Measurements from ENCODE around the gene RUNX1.

Gene RUNX1

DNA sequence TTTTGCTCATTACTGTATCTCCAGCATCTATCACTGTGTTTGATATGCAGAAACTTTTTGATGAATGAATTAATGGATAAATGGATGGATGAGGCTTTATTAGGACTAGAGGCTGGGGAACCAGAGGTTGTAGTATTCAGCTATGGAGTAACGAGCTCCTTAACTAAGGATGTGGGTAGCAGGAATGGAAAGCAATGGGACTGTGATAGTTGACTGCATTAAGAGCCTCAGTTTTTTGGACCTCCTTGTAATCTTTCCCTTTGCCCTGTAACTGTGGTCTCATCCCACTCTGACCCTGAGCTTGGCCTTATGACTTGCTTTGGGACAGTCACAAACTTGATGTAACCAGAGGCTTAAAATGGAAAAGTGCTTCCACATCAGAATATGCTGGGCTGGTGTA is 9.0 kb upstream of the RUNX1 start:
- H3K9ac ChIP-seq (ENCODE audit: low read depth, low read length): no peak overlapping the region
- H3K27ac ChIP-seq (ENCODE audit: low read length): no peak overlapping the region
- H3K36me3 ChIP-seq (ENCODE audit: insufficient read depth, low read depth, low read length): no peaks in the 10 kb centered on the region
- no peaks in the 10 kb centered on the region for H3K9me3 ChIP-seq (ENCODE audit: insufficient read depth, low read depth, low read length)
- no peaks in the 10 kb centered on the region for H3K27me3 ChIP-seq (ENCODE audit: insufficient read depth, low read length)
- no peaks in the 10 kb centered on the region for H3K4me1 ChIP-seq (ENCODE audit: insufficient read depth, low read length)
- no peak overlapping the region for H3K4me3 ChIP-seq (ENCODE audit: low read length)

DNA sequence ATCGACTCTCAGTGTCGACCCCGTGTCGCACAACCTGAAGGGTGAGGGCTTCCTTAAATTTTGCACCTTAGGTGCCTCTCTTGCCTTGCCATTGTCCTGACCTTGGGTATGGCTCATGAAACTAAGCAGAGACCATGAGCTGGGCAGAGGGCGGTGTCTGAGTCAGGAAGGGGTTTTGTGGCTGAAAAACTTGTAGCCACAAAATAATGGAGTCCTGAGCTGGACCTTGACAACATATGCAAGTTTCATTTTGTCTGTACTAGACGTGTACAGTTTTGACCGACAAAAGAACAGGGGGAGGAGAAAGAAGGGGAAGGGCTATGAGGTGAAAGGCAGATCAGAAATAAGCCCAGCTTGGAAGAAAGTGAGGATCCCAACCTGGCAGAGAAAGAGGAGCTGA is 8.3 kb upstream of the RUNX1 start:
- Histone ChIP-seq H3K4me3 (ENCODE audit: low read length) (no peak overlapping the region), H3K27ac (ENCODE audit: low read length) (no peak overlapping the region), H3K9me3 (ENCODE audit: insufficient read depth, low read depth, low read length) (no peaks in the 10 kb centered on the region), H3K36me3 (ENCODE audit: insufficient read depth, low read depth, low read length) (no peaks in the 10 kb centered on the region), H3K9ac (ENCODE audit: low read depth, low read length) (no peak overlapping the region), H3K4me1 (ENCODE audit: insufficient read depth, low read length) (no peaks in the 10 kb centered on the region), H3K27me3 (ENCODE audit: insufficient read depth, low read length) (no peaks in the 10 kb centered on the region)

DNA sequence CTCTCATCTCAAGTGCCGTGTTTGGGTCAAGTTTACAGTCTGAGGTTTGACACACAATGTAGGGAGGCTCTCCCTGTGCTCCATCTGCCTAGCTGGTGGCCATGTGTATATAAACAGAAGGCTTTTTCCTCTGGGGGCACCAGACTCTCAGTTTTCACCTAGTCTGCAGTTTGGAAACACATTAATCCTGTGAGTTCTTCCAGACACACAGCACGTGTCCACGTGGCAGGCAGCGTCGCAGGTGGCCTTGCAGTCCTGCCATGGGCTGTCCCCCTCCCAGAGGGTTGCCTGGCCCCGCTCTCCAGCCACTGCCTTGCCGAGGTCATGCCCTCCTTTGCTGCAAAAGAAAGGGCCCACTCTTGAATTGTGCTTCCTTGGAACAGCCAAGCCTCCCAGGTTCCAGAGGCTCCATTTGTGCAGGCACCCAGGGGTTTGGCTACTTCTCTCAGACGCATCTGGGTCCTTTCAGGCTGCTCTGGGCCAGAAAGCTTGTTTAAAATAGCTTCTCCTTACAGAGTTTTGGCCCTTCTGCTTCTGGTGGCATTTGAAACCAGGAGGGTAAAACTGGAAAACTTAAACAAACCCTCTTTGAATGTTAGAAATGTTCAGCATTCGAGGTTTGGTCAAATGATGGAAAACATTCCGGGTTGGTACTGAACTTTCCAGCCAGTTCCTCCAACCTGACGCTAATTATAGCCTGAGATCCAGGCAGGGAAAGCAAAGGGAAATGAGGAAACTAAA is 4.4 kb upstream of the RUNX1 start:
- no peak overlapping the region for H3K9ac ChIP-seq (ENCODE audit: low read depth, low read length)
- H3K4me1 ChIP-seq (ENCODE audit: insufficient read depth, low read length): peaks cover 10% of the 10 kb centered on the region; the same call in 1 of the 2 replicates
- H3K36me3 ChIP-seq (ENCODE audit: insufficient read depth, low read depth, low read length): no peaks in the 10 kb centered on the region
- H3K9me3 ChIP-seq (ENCODE audit: insufficient read depth, low read depth, low read length): no peaks in the 10 kb centered on the region
- no peak overlapping the region for H3K27ac ChIP-seq (ENCODE audit: low read length)
- H3K4me3 ChIP-seq (ENCODE audit: low read length): no peak overlapping the region
- H3K27me3 ChIP-seq (ENCODE audit: insufficient read depth, low read length): no peaks in the 10 kb centered on the region; the same call in 1 of the 2 replicates

DNA sequence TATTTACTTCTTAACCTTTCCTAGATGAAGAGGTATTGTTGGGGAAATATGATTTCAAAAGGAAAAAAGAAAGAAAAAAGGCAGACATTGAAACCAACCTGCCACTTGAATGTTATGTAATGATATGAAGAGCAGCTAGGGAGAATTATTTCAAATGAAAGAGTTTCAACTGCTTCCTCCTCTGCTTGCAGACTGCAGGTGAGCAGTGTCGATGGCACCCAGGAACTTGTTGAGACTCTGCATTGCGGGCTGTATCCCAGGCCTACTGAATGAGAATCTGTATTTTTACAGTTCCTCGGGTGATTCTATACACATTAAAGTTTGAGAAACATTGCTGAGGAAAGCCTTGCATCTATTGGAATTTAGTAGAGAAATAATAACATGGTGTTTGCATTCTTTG is 3.7 kb upstream of the RUNX1 start:
- Histone ChIP-seq H3K4me1 (ENCODE audit: insufficient read depth, low read length) (peaks cover 10% of the 10 kb centered on the region; the same call in 1 of the 2 replicates), H3K27me3 (ENCODE audit: insufficient read depth, low read length) (no peaks in the 10 kb centered on the region; the same call in 1 of the 2 replicates), H3K4me3 (ENCODE audit: low read length) (no peak overlapping the region), H3K36me3 (ENCODE audit: insufficient read depth, low read depth, low read length) (no peaks in the 10 kb centered on the region), H3K9me3 (ENCODE audit: insufficient read depth, low read depth, low read length) (no peaks in the 10 kb centered on the region), H3K27ac (ENCODE audit: low read length) (no peak overlapping the region), H3K9ac (ENCODE audit: low read depth, low read length) (no peak overlapping the region)

DNA sequence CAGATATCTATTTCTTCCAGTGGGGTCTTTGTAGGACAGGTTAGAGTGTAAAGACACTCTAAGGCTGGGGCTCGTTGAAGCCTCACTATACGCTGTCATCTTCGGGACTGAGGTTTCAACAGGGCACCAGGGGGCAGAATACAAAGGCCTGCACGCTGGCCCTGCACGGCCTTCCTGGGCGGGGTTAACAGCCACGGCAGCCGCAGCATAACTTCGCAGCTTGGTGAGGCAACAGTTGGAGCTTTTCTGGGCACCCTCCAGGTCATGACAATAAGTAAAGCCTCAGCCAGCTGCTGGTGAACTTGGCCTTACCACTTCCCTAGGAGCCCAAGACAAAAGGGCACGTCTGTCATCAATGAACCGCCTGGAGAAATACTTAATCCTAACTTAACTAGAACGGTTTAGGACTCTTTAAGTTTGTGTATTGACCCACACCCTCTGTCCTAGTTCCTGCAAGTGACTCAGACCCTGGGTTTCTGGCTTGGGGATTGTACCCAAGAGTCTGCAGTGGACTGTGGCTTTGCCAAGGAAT is 2.3 kb upstream of the RUNX1 start:
- no peak overlapping the region for H3K9ac ChIP-seq (ENCODE audit: low read depth, low read length)
- H3K4me1 ChIP-seq (ENCODE audit: insufficient read depth, low read length): peaks cover 10% of the 10 kb centered on the region; the same call in 1 of the 2 replicates
- no peak overlapping the region for H3K27ac ChIP-seq (ENCODE audit: low read length)

DNA sequence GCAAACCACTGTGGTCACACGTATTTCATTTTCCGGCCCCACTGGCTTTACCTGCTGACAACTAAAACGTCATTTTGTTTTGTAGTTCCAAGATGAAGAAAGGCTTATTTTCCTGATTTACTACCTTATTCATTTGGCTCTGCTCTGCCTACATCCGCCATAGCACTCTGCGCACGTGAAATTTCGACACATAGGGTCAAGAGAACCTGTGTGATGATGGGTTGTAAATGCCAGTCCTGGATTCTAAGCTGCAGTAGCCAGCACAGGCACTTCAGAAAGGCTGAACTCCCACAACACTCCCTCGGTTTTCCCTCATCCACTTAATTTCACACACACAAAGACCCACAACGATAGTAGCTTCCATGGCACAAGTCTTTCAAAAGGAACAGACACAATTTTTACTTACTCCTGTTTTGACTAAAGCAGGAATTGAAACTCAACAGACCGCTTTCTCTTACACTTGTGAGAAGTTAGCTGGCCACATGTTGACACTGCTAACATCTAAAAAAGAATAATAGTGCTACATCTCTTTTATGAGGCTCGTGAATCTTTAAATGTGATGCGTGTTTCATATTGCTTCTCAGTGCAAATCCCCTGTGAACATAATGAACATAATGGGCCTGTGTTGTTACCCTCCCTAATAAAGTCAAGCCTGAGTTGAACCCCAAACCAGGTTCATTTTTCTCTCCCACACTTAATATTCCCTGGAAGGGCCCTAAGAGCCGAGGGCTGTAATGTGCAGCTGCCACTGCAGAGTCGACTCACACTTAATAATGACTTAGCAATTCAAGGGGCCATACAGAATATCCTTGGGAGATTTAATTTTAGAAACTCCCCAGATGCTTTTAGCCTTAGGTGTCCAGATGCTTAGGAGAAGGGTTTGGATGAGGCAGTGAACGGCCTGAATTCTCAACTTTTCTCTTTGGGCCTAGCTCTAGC is 1.5 kb upstream of the RUNX1 start:
- Histone ChIP-seq H3K9ac (ENCODE audit: low read depth, low read length) (no peak overlapping the region), H3K4me1 (ENCODE audit: insufficient read depth, low read length) (peaks cover 10% of the 10 kb centered on the region; the same call in 1 of the 2 replicates), H3K27me3 (ENCODE audit: insufficient read depth, low read length) (no peaks in the 10 kb centered on the region; the same call in 1 of the 2 replicates), H3K9me3 (ENCODE audit: insufficient read depth, low read depth, low read length) (no peaks in the 10 kb centered on the region), H3K4me3 (ENCODE audit: low read length) (no peak overlapping the region), H3K36me3 (ENCODE audit: insufficient read depth, low read depth, low read length) (no peaks in the 10 kb centered on the region), H3K27ac (ENCODE audit: low read length) (no peak overlapping the region)

More for the DNA sequence above, 2.3 kb upstream of the RUNX1 start:
- Histone ChIP-seq H3K4me3 (ENCODE audit: low read length) (no peak overlapping the region), H3K27me3 (ENCODE audit: insufficient read depth, low read length) (no peaks in the 10 kb centered on the region; the same call in 1 of the 2 replicates), H3K36me3 (ENCODE audit: insufficient read depth, low read depth, low read length) (no peaks in the 10 kb centered on the region), H3K9me3 (ENCODE audit: insufficient read depth, low read depth, low read length) (no peaks in the 10 kb centered on the region)

DNA sequence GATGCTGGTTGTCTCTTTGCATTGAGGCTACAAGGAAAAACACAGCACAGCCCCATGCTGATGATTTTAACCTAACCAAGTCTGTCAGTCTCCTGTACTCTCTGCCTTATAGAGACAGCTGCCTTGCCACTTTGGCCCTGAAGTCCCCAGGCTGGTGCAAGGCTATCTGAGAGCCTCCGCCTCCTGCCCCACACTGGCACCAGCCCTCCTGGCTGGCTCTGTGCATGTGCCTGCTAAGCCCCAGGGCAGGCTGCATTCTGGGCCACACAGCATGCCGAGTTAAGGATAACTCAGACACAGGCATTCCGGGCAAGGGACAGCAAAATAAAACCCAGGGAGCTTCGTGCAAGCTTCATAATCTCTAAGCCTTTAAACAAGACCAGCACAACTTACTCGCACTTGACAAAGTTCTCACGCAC is 910 bp downstream of the RUNX1 start:
- no peak overlapping the region for H3K4me3 ChIP-seq (ENCODE audit: low read length)
- no peaks in the 10 kb centered on the region for H3K9me3 ChIP-seq (ENCODE audit: insufficient read depth, low read depth, low read length)
- H3K36me3 ChIP-seq (ENCODE audit: insufficient read depth, low read depth, low read length): no peaks in the 10 kb centered on the region
- no peak overlapping the region for H3K27ac ChIP-seq (ENCODE audit: low read length)
- H3K9ac ChIP-seq (ENCODE audit: low read depth, low read length): no peak overlapping the region
- peaks cover 10% of the 10 kb centered on the region; the same call in 1 of the 2 replicates for H3K4me1 ChIP-seq (ENCODE audit: insufficient read depth, low read length)
- no peaks in the 10 kb centered on the region; the same call in 1 of the 2 replicates for H3K27me3 ChIP-seq (ENCODE audit: insufficient read depth, low read length)

DNA sequence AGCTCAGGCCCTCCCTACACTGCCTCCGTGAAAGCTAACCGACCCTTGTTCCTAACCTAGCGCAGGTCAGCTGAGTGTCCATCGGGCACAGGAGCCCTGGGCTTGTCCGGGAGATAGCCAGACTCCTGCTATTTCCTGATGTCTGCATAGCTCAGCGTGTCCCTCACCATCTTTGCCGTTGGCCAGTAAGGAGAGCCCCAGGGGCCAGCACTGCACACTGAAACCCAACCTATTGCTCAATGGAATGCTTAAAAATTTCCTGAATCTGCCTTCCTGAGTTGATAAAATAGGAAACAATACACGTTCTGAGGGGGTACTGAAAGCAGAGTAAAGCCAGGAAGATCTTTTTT is 2.2 kb downstream of the RUNX1 start:
- Histone ChIP-seq H3K4me3 (ENCODE audit: low read length) (no peak overlapping the region), H3K36me3 (ENCODE audit: insufficient read depth, low read depth, low read length) (no peaks in the 10 kb centered on the region), H3K9me3 (ENCODE audit: insufficient read depth, low read depth, low read length) (no peaks in the 10 kb centered on the region), H3K4me1 (ENCODE audit: insufficient read depth, low read length) (peaks cover 10% of the 10 kb centered on the region; the same call in 1 of the 2 replicates), H3K27me3 (ENCODE audit: insufficient read depth, low read length) (no peaks in the 10 kb centered on the region; the same call in 1 of the 2 replicates), H3K27ac (ENCODE audit: low read length) (no peak overlapping the region), H3K9ac (ENCODE audit: low read depth, low read length) (no peak overlapping the region)

DNA sequence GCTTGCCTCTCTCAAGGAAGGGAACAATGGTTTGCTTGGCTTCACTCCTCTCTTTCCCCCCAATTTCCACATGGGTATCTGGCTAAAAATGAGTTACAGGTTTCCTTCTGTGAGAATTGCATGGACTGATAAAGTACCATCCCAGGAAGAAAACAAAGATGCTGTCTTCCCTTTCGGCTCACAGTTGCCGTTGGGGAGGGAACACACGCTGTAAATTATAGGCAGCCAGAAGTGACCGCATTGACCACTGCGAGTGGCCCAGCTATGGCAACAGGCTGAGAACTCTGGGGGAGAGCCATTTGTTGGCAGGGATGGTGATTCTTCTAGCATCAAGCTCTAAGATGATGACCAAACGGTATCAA is 2.9 kb downstream of the RUNX1 start:
- Histone ChIP-seq H3K4me1 (ENCODE audit: insufficient read depth, low read length) (peaks cover 7% of the 10 kb centered on the region; the same call in 1 of the 2 replicates), H3K27ac (ENCODE audit: low read length) (no peak overlapping the region), H3K9ac (ENCODE audit: low read depth, low read length) (no peak overlapping the region), H3K4me3 (ENCODE audit: low read length) (no peak overlapping the region), H3K9me3 (ENCODE audit: insufficient read depth, low read depth, low read length) (no peaks in the 10 kb centered on the region), H3K27me3 (ENCODE audit: insufficient read depth, low read length) (no peaks in the 10 kb centered on the region; the same call in 1 of the 2 replicates), H3K36me3 (ENCODE audit: insufficient read depth, low read depth, low read length) (no peaks in the 10 kb centered on the region)

DNA sequence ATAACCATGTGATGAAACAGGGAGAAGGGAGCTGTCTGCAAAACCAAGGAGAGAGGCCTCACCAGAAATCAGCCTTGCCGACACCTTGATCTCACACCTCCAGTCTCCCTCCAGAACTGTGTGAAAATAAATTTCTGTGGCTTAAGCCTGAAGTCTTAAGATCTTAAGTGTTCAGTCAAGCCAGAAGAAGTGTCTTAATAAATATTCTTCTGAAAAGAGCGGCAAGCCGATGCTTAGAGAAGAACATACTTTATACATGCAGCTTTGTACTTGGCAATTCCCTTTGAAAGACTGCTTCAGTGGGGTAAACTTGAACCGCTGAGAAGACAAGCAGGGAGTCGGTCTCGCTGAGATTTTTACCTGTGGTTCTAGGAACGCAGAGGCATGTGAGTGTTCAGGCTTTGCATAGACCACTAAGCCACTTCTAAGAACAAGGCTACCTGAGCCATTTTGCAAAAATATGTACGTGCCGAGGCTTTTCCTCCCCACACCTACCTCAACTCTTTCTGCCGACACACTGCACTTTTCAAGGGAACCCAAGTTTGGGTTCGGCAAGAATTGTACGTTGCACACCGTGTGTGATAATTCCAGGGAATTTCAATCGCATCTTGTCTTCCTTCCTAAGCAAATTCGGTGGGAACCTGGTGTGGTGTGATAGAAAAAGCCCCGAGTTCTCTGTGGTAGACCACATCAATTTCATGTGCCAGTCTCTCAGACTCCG is 3.4 kb downstream of the RUNX1 start:
- no peaks in the 10 kb centered on the region; the same call in 1 of the 2 replicates for H3K27me3 ChIP-seq (ENCODE audit: insufficient read depth, low read length)

More for the DNA sequence above, 3.4 kb downstream of the RUNX1 start:
- no peaks in the 10 kb centered on the region for H3K36me3 ChIP-seq (ENCODE audit: insufficient read depth, low read depth, low read length)
- peaks cover 3% of the 10 kb centered on the region; the same call in 1 of the 2 replicates for H3K4me1 ChIP-seq (ENCODE audit: insufficient read depth, low read length)
- no peaks in the 10 kb centered on the region for H3K9me3 ChIP-seq (ENCODE audit: insufficient read depth, low read depth, low read length)
- H3K4me3 ChIP-seq (ENCODE audit: low read length): no peak overlapping the region
- H3K27ac ChIP-seq (ENCODE audit: low read length): no peak overlapping the region
- no peak overlapping the region for H3K9ac ChIP-seq (ENCODE audit: low read depth, low read length)
